Heart left ventricle (tissue), 16 donors: ENCODE data around the gene KRT81. TPM values are rescaled to one million over a fixed set of nuclear protein-coding genes. Genes with fewer than 3 reads are reported as not detected.

Experiments used
- ATAC-seq, 4 donors: fragments of 200-7000 bp; cut with Tn5 transposase; one replicate each; pipeline ENCODE4 v1.9.1; 2020 to 2022; ENCODE audit warnings: moderate library complexity in 4 of 4, mild to moderate bottlenecking in 3 of 4, moderate number of reproducible peaks in 1 of 4
- DNase-seq, 5 donors: peaks; one replicate each; pipeline ENCODE4 v3.0.0-alpha.2; 2020
- H3K27ac ChIP-seq, 12 donors: fragments of 200-600 bp; sonication (generic) in 4 of 12; one replicate each; pipeline versions ENCODE4 v1.5.0 to v1.8.0; 2016 to 2022; ENCODE audit warnings: mild to moderate bottlenecking in 2 of 12
- H3K27me3 ChIP-seq, 9 donors: fragments of 200-600 bp; sonication (generic) in 2 of 9; one replicate each; pipeline versions ENCODE4 v1.5.1 to v1.8.0; 2016 to 2022; ENCODE audit warnings: mild to moderate bottlenecking in 3 of 9
- H3K36me3 ChIP-seq, 9 donors: fragments of 200-600 bp; sonication (generic) in 2 of 9; one replicate each; pipeline versions ENCODE4 v1.5.0 to v1.8.0; 2018 to 2022; ENCODE audit warnings: mild to moderate bottlenecking in 2 of 9
- H3K4me1 ChIP-seq, 12 donors: fragments of 200-600 bp; sonication (generic) in 4 of 12; one replicate each; pipeline versions ENCODE4 v1.5.0 to v1.8.0; 2016 to 2022; ENCODE audit warnings: mild to moderate bottlenecking in 3 of 12
- H3K4me3 ChIP-seq, 12 donors: fragments of 200-600 bp; sonication (generic) in 4 of 12; one replicate each; pipeline versions ENCODE4 v1.5.0 to v1.8.0; 2017 to 2022; ENCODE audit warnings: mild to moderate bottlenecking in 9 of 12, moderate library complexity in 4 of 12
- H3K9me3 ChIP-seq, 12 donors: fragments of 200-600 bp; sonication (generic) in 4 of 12; one replicate each; pipeline versions ENCODE4 v1.5.0 to v1.8.0; 2016 to 2022; ENCODE audit warnings: mild to moderate bottlenecking in 1 of 12
- CTCF ChIP-seq, 12 donors: fragments of 200-600 bp; sonication (generic) in 4 of 12; IDR thresholded peaks; one replicate each; pipeline versions ENCODE4 v1.5.0 to v1.8.0; 2018 to 2022; ENCODE audit warnings: antibody characterized with exemption in 12 of 12, mild to moderate bottlenecking in 5 of 12
- POLR2A ChIP-seq, 2 donors: fragments of 450-650 bp; IDR thresholded peaks; one replicate each; pipeline ENCODE4 v1.6.1; 2017; ENCODE audit warnings: antibody characterized with exemption in 2 of 2, mild to moderate bottlenecking in 2 of 2, moderate library complexity in 2 of 2
- WGBS, 4 donors: extraction: QIAGEN DNeasy Blood & Tissue Kit in 2 of 4; methylation state at CpG; one replicate each; pipeline versions ENCODE4 v1.1.5 to v1.1.7; 2013 to 2018; 5-methylcytosine and 5-hydroxymethylcytosine counted together
- intact Hi-C, 10 donors: fragments of 100-400 bp; cut with DNase I; formaldehyde crosslinking; loops; one replicate each; pipeline versions ENCODE4 v1.11.1 to v1.14.2; 2022
- polyA plus RNA-seq, 2 donors: library from polyadenylated mRNA; stranded (reverse); fragments of 200-250 nt; gene quantifications; one replicate each; pipeline ENCODE4 v1.2.3, GENCODE V29; 2013
- total RNA-seq, 9 donors: library from RNA; depleted of rRNA in 2 of 9; stranded (reverse); fragments of >200 nt in 2 of 9; fragmentation: NEBNext Ultra II Directional in 3 of 9; extraction: Animal tissue kit (Norgen Biotek cat#: 25700) in 3 of 9; gene quantifications; one replicate each; pipeline versions ENCODE4 v1.1.0 to v1.2.4, GENCODE V29; 2016 to 2023
- donor health status: ischemic (EF 13 %, LVEDD 7.1; RV severe dilation, severe dysfunction).
- donor health status: healthy with polysubstance abuse.
- donor health status: DM: no; HTN: yes; CAD: no.
- donor health status: DM: no; HTN: no; CAD: no.
- donor health status: ischemic (EF 25% LVEDD 6.9; RV normal size, moderate dysfunction).
- donor health status: ischemic (EF 25% LVEDD 5.7; RV mildly dilated, moderate dysfunction).
- donor health status: healthy.
- donor health status: DM: yes; HTN: yes; CAD: no.
- donor health status: ischemic (EF 35%, LVEDD 5.7; RV mildly dilated, moderate dysfunction).
- donor health status: nonischemic (EF 11% LVEDD 7.7; RV severe dilation, severe dysfunction).
- donor health status: DM: yes; HTN: yes; CAD: no.
- donor health status: PGD.
- donor health status: ischemic (EF 29% LVEDD 5.4; RV normal size, mild dysfunction).
- donor health status: nonischemic (EF 23%, LVEDD 6.1; RV moderate dilation, normal function).

KRT81 gene
- total and polyA plus RNA-seq, 11 donors = not detected

GRCh38 chr12:52254180-52254964 is 37.0 kb downstream of the KRT81 start:
- peaks cover 12 to 69% (median 41%) of the 10 kb centered on the region in 9 donors for H3K27me3 ChIP-seq
- ATAC-seq = no peak

GRCh38 chr12:52253391-52254179 is 37.7 kb downstream of the KRT81 start:
- no peak overlapping the region for H3K4me3 ChIP-seq
- H3K36me3 ChIP-seq = no peaks in the 10 kb centered on the region
- DNase-seq (no peak), ATAC-seq (no peak)
- WGBS, 4 donors = 87 to 95% (median 90%) methylated on average over 14 of the region's 14 CpGs
- no peak overlapping the region for H3K27ac ChIP-seq
- H3K27me3 ChIP-seq = peaks cover 8 to 69% (median 33%) of the 10 kb centered on the region in 9 donors
- intact Hi-C loops = loop anchor here in 1 of 10 donors (2.0 kb wide), 1 partner anchor 21 kb away; the partner anchor contains the start of gene KRT86
- no peaks in the 10 kb centered on the region for H3K9me3 ChIP-seq
- TF ChIP-seq POLR2A (IDR thresholded peaks at IDR 0.05) = no peak
- no peak for TF ChIP-seq CTCF (IDR thresholded peaks at IDR 0.05)
- H3K4me1 ChIP-seq = peaks cover 0 to 24% (median 7%) of the 10 kb centered on the region in 12 donors

More at GRCh38 chr12:52254180-52254964, 37.0 kb downstream of the KRT81 start:
- Histone ChIP-seq H3K27ac (no peak overlapping the region), H3K9me3 (no peaks in the 10 kb centered on the region), H3K4me1 (peaks cover 0 to 21% (median 3%) of the 10 kb centered on the region in 12 donors), H3K4me3 (no peak overlapping the region), H3K36me3 (no peaks in the 10 kb centered on the region)
- no peak for TF ChIP-seq POLR2A (IDR thresholded peaks at IDR 0.05)
- TF ChIP-seq CTCF (IDR thresholded peaks at IDR 0.05) = no peak
- WGBS, 4 donors = 87 to 97% (median 91%) methylated on average over 10 of the region's 10 CpGs
- DNase-seq = no peak
- intact Hi-C loops = loop anchor here in 1 of 10 donors (2.0 kb wide), 1 partner anchor 20 kb away; the partner anchor contains the start of gene KRT86

- Histone ChIP-seq H3K27me3 (peaks cover under 1 to 63% (median 26%) of the 10 kb centered on the region in 9 donors), H3K9me3 (no peaks in the 10 kb centered on the region), H3K4me1 (peaks cover 0 to 20% (median 6%) of the 10 kb centered on the region in 12 donors), H3K27ac (no peak overlapping the region), H3K36me3 (no peaks in the 10 kb centered on the region), H3K4me3 (no peak overlapping the region)
- TF ChIP-seq CTCF (IDR thresholded peaks at IDR 0.05) (no peak), POLR2A (IDR thresholded peaks at IDR 0.05) (no peak)
- intact Hi-C loops = no loop called here
- no peak for DNase-seq
- ATAC-seq = no peak
- 93 to 97% (median 95%) methylated on average over 11 of the region's 11 CpGs for WGBS, 4 donors
These were observed 38.5 kb downstream of the KRT81 start for GRCh38 chr12:52252728-52253343.
